Stimulated activated CD4-positive, alpha-beta T cell treated with anti-CD3 and anti-CD28 coated beads, Interleukin-2, amount 100 ng/mL, for 24 hours (primary cell): ENCODE data around the gene SHCBP1L.

Experiments used
- DNase-seq, 2 donors: peaks; one replicate each; pipeline ENCODE4 v3.0.0-alpha.2; 2020

SHCBP1L gene

DNA sequence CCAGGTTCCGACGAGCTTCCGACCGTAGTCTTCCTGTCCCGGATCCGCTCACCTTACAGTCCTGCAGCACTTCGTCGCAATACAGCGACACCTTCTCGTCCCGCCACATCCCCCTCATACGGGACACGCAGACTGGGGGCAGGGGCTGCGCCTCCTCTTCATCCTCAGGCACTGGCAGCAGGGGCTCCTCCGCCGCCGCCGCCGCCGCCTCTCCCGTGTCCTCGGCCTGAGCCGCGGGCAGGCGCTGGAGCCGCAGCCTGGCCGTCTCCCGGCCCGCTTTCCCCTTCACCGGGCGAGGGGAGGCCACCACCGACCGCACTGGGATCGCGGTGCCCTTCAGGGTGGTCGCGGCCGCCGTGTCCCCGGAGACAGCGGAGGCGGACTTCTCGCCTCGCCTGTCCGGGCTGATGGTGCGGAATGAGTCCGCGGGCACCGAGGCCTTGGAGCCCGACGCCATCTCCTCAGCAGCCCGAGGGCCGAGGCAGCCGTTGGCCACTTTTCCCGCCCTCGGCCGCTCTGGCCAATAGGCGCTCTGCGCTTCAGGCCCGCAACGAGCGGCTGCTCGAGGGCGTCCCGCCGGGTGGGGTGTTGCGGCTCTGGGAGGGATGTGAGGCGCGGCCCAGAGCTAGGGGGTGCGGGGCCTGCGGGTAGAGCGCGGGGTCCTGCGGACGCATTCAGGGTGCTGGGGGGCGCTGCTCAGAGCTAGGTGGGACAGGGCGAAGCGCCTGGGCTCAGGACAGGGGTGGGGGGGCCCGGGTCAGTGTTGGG, at the start of gene SHCBP1L:
Gene SHCBP1L (minus strand): TSS at position 490 of the 768 bp plus-strand sequence. CDS start 33 bp downstream, at position 457.
- DNase-seq: no peak

DNA sequence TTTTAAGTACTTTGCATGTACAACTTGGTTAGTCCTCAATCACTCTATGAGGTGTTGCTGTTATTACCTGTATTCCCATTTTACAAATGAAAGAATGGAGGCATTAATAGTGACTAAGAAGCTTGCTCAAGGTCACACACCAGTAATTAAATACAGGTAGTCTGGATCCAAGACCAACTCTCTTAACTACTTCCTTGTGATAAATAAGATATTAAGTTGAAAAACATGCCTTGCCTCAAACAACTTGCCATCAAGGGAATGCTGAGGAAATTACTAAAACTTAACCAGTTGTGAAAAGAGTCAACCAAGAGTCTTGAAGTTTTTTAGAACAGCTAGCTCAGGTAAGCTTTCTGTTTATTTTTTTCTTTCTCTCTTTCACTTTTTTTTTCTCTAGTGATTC, 49.3 kb upstream of the SHCBP1L start:
- no peak for DNase-seq

DNA sequence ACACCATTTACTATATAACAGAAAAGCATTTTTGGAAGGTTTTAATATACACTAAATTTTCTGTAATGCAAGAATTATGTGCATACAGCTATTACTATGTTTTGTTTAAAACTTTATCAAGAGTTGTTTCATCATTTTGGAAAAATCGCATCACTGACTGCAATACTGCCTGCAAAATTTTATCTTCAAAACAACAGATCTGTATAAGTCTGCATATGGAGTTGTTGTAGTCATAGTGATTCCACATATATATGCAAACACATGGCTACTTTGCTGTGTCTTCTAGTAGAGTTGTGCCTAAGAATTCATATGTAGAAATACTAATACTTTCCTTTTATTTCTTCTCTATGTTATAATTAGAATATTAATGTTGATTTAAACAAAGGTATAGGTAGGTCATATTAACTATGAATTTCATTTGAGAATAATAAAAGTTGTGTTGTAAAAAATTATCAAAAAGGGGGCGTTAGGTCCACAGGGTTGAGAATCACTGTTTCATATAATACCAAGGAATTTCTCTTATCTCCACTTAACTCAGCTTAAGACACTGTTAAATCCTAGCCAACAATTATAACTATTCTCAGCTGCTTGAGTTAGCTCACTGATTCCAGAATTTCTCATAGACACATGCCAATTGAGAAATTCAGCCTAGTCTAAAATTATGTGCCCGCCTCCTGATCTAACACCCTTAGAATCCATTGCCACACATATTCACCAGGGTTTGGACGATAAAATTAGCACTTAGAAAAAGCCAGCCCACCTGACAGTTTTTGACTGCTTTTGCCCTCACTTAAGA, 47.4 kb upstream of the SHCBP1L start:
- DNase-seq: no peak

DNA sequence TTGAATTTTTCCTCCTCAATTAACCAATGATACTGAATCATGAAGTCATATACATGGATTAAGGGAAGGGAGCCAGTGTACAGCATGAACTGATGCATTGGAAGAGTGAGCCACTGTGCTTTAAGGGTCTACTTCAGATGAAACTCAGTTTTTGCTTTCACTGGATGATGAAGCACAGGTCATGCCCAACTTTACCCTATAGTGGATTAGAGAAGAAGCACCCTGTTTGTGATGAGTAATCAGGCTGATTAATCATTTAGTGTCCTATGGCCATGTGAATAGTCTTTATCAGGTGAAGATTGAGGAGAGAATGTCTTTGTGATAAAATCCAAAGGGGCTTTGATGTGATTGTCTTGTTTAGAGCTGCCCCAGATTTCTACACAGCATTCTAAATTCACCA, 45.5 kb upstream of the SHCBP1L start:
- DNase-seq: no peak

DNA sequence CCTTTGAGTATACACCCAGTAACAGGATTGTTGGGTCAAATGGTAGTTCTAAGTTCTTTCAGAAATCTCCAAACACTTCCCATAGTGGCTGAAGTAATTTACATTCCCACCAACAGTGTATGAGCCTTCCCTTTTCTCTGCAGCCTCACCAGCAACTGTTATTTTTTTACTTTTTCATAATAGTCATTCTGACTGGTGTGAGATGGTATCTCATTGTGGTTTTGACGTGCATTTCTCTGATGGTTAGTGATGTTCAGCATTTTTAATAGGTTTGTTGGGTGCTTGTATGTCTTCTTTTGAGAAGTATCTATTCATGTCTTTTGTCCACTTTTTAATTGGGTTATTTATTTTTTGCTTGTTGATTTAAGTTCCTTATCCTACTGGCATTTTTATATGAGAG, 43.9 kb upstream of the SHCBP1L start:
- no peak for DNase-seq

DNA sequence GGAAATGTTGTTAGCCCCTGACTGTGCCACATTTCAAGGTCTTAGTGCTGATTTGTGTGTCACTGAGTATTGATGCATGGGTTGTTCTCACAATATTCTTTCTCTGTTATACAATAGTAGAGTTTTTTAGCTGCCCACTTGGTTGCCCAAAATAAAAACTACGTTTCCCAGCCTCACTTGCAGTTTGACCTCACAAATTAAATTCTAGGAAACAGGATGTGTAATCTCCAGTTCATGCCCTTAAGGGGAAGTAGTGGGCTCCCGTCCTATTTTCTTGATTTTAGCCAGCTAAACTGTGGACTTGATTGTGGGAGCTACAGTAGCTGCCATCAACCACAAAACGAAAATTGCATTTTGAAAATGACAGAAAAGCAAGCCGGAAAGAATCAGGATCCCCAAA, 42.9 kb upstream of the SHCBP1L start:
- no peak for DNase-seq

DNA sequence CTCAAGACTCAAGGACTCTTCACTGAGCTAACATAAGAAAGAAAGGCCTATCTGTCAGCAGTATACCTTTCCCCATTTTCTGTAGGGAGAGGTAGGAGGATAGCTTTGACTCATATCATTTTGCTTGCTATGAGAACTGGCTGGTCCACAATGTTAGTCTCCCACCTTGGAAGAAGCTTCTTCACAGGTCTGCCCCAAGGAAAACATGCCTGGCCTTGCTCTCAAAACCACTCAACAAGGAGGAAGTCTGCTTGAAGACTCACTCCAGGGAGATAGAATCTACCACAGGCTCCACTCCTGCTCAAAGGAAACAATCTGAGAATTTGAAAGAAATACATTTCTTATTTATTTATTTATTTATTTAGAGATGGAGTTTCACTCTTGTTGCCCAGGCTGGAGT, 40.8 kb upstream of the SHCBP1L start:
- DNase-seq: no peak

DNA sequence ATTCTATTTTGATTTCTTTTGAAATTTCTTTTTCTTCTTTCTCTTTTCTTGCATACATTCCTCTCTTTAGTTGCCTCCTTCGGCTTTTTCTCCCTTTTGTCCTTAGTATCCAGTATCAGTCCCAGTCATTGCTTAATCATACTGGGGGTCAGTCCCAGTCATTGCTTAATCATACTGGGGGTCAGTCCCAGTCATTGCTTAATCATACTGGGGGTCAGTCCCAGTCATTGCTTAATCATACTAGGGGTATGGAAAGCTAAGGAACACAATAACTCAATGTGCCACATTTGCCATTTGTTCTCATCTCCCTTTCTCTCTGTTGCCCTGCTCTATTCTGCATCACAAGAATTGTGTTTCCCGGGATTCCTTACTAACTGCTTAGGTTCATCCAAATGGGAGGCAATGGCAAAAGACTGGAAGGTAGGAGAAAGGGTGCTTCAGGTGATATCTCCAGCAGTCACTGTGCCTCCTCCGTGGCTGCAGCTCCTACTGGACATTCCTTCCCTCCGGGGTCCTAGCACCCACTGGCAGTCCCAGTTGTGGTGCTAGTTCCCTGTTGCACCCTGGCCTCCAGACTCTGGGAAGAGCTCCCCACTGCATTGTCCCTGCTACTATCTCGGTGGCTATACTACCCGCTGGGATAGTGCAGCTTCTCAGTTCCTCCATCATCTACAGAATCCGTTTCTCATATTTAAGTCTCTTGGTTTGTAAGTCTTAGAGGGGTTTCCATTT, 37.6 kb upstream of the SHCBP1L start:
- no peak for DNase-seq

DNA sequence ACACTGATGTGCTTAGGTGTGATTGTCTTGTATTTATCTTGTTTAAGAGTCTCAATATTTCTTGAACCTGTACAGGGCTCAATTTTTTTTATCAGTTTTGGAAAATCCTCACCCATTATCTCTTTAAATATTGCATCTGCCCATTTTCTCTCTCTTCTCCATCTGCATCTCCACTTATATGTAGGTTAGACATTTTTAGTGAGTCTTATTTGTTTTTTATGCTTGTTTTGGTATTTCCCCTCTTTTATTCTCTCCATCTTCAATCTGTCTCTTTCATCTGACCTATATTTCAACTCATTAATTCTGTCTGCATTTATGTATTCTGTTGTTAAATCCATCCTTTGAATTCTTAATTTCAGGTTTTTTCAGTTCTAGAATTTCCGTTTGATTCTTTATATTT, 32.9 kb upstream of the SHCBP1L start:
- no peak for DNase-seq

DNA sequence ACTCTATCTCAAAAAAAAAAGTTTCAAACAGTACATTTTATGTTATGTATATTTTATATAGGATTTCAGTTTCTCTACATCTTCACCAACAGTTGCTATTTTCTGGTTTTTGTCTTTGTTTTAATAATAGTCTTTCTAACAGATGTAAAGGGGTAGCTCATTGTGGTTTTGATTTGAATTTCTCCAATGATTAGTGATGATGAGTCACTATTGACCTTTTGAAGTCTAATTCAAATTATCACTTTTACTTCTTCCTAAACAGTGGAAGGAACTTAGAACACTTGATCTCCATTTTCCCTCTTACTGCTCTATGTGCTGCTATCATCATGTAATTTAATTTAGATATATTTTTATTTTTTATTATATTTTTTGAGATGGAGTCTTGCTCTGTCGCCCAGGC, 31.7 kb upstream of the SHCBP1L start:
- DNase-seq: no peak

DNA sequence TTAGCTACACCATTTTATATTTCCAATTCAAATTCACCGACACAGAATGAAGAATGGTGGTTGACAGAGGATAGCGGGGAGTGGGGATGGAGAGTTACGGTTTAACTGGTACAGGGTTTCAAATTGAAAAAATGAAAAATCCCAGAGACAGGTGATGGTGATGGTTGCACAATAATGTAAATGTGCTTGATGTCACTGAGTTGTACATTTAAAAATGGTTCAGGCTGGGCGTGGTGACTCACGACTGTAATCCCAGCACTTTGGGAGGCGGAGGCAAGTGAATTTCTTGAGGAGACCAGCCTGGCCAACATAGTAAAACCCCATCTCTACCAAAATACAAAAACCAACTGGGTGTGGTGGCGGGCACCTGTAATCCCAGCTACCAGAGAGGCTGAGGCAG, 31.2 kb upstream of the SHCBP1L start:
- DNase-seq: no peak

DNA sequence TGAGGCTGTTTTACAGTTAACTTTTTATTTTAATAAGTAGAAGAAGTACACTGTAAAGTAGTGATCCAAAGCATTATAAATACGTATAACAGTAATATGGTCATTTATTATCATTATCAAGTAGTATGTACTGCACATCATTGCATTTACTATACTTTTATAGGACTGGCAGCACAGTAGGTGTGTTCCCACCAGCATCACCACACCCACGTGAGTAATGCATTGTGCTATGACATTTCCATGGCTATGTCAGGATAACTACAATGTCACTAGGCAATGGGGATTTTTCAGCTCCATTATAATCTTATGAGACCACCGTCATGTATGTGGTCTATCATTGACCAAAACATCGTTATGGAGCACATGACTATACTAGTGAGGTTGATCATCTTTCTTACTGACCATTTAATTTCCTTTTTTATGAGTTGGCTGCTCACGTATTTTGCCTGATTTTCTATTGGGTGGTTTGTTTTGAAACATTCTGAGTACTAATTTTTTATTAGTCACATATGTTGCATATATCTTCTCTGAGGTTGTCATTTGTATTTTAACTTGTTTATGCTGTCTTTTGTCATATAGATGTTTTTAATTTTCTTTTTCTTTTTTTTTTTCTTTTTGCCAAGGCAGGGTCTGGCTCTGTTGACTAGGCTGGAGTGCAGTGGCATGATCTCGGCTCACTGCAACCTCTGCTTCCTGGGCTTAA, 25.3 kb upstream of the SHCBP1L start:
- DNase-seq: no peak

DNA sequence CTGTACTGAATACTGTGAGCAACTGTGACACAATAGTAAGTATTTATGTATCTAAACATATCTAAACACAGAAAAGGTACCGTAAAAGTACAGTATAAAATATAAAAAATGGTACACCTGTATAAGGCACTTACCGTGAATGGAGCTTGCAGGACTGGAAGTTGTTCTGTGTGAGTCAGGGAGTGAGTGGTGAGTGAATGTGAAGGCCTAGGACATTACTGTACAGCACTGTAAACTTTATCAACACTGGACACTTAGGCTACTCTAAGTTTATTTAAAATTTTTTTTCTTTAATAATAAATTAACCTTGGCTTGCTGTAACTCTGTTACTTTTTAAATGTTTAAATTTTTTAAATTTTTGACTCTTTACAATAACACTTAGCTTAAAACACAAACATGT, 24.5 kb upstream of the SHCBP1L start:
- no peak for DNase-seq

DNA sequence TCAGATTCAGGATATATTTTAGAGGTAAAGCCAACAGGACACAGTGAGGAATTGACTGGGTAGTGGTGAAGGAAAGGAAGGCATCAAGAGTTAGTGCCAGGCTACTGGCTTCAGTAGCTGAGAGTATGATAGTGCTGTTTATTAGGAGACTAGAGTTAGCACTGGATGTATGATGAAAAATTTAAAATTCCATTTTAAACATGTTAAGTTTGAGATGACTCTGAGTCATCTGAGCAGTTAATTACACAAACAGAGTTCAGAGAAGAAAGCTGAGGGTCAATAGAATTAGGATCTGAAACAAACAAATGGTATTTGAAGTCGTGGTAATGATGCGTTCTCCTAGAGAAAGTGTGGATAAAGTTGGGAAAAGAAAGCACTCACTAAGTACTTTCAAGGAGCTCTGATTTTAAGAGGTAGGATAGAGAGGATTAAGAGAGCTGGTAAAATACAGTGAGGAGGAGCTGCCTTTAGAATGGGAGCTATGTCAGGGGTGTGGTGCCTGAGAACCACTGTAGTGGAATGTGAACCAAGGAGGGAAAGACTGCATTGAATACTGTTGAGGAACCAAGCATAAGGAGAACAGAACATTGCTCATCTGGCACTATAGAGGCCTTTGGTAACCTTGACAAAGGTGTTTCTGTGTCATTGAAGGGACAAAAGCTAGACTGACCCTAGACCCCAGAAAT, 21.7 kb upstream of the SHCBP1L start:
- no peak for DNase-seq

DNA sequence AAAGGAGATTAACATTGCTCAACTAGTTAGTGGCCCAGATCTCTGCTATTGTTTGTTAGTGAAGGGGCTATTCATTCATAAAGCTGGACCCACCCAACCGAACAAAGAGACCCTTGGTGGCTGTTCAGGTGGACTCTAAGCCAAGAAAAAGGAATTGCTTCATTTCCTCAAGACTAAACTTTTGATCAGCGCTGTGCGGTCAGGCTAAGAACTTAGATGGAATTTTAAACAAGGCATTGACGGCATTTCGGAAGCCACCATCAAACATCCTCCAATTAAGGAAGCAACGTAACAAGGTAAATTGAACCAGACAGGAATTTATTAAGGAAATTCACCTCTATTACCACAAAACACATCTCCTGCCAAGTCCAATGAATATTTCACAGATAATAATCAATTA, 19.9 kb upstream of the SHCBP1L start:
- DNase-seq: no peak

DNA sequence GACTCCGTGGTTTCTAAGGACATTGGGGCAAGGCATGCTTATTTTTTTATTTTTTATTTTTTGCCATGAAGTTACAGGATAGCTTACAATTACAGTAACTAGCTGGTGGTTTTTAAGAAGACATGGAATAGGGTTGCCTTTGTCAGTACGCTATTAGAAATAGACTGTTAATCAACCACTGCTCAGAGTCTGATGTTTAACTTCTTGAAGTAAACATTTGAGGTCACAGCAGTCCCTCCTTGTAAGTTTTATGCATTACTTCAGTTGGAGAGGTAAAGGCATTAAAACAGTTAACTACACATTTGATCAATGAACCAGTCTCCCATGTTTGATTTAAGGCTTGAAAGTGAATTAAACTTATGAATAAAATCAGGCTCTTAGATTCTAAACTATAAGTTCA, 19.3 kb upstream of the SHCBP1L start:
- DNase-seq: no peak

DNA sequence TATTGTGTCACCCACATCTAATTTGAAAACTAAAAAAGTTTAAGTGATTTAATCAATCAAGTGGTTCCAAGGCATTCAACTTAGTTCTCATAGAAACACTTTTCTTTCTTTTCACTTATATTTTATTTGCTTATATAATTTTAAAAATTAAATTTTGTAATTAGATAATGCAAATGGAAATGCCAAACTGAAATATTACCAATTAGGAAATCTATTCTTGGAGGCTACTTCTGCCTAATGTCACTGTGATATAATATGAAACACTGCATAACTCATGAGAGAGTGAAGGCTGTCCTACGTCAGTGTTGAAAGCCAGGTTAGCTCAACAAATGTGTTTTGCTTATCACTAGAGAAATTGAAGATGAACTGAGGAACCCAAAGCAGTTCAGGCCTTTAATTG, 18.3 kb upstream of the SHCBP1L start:
- no peak for DNase-seq

DNA sequence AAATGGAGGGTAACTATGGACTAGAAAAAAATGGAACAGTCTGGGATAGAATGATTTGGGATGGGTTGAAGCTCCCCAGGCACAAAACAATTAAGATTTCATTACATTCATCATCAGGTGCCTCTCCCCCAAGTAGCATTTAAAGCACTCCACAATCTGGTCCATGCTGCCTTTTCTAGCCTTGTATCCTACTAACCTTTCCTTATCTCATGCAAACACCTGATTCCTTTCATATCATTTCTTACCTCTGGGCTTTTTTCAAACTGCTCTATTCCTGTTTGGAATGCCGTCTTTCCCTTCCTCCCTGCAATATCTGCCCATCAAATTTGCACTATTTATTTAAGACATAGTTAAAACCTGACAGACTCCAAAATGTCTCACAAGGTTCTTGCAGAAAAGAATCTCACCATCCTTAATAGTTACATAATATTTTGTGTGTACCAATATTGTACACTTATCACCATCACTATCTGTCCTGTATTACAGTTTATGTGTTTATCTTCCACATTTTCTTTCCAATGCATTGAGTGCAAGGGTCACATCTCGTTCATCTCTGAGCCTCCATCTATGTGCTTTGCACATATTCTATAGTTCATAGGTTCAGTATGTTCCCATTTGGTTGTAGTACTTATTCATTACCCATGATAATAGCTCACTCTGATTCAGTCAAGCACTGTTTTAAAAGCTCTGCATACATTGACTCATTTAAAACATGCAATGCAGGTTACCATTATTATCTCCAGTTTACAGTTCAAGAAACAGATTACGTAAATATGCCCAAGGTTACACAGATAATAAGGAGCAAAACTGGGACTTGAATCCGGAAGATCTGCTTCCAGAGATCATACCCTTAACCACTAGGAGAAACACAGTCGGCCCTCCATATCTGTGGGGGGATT, 16.1 kb upstream of the SHCBP1L start:
- DNase-seq: no peak

DNA sequence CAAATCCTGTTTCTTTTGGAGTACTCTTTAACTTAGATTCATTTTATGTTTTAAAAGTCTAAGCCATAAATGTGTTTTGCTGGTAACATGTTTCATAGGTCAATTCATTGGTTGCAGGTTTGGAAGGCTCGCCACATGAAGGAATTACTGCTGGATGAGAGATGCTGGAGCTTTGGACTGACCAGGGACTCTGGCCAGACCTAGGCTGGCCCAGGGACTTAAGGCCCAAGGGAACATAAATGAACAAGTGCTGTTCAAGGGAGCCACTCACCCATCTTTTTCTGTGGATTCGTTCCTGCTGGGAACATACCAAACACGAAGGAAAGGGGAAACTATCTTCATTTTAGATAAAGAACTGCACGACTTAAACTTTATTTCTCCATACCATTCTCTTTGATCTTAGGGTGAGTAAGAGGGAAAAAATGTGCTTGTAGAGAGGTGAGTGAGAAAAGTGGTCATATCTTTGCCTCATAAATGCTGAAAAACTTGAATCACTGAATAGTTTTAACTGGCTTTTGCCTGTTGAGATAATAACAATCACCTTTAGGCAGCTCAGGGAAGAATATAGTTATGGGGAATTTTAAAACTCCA, 15.3 kb upstream of the SHCBP1L start:
- DNase-seq: no peak

DNA sequence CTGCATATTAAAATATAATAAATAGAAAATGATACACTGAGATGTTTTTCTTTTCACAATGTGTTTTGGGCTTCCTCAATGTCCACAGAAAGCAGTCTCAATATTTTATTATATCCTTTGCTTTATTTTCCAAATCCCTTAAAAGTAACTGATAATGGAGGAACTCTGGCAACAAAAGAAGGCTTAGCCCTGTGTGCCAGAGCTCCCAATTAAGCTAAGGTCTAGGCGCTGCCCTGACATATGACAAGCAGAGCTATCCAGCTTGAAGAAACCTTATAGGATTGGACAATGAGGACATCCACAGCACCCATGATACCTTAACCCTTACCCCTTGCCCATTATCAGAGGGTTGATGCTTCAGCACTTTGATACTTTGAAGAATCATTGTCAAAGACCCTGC, 12.9 kb upstream of the SHCBP1L start:
- no peak for DNase-seq

DNA sequence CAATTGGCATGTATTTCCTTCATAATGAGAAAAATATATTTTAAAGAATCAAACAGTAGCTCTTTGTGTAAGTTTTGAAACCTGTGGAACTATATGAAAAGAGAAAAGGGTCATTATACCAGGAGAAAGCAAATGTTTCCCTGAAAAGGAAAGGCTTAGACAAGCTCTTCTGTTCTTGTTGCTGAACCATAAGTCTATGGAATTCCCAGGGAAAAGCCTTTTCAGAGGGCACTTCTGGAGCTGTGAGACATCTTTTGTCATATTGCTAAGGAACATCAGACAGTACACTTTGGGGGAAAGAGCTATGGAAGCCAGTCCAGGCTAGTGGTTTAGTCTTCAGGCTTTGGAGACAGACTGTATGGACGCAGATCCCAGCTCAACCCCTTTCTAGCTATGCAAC, 12.1 kb upstream of the SHCBP1L start:
- no peak for DNase-seq
